IMR-90 (cell line): ENCODE data around the gene DNAJC27. TPM values are rescaled to one million over a fixed set of nuclear protein-coding genes. Genes with fewer than 3 reads are reported as not detected.

Experiments
- ATAC-seq: fragments of 200-7000 bp; cut with Tn5 transposase; 2 replicates; pipeline ENCODE4 v1.9.1; 2020; ENCODE audit warnings: low read depth, mild to moderate bottlenecking, moderate library complexity
- Bru-seq: library from RNA; stranded (reverse); fragments of 400-500 nt; gene quantifications from one replicate; lab custom pipeline; 2021; lab: Mats Ljungman, UMichigan
- BruChase-seq, 2 experiments: library from RNA; stranded (reverse); fragments of 400-500 nt; gene quantifications; one replicate each; lab custom pipeline; 2021; lab: Mats Ljungman, UMichigan
- BruUV-seq: library from RNA; stranded (reverse); fragments of 400-500 nt; replicated peaks from 2 replicates; lab custom pipeline; 2021; lab: Mats Ljungman, UMichigan
- CTCF ChIA-PET: fragments of 300-600 bp; formaldehyde crosslinking; extraction: SDS; loops from one replicate; lab custom pipeline; 2021; ENCODE audit warnings: antibody characterized with exemption; lab: Yijun Ruan, JAX
- POLR2A ChIA-PET: fragments of 300-600 bp; sonication (Branson Sonifier 250); formaldehyde crosslinking; loops from one replicate; lab custom pipeline; 2022; ENCODE audit warnings: antibody characterized with exemption; ENCODE audit not compliant: unreplicated experiment; lab: Charles Lee
- DNase-seq: peaks from one replicate; pipeline ENCODE4 v3.0.0; 2013
- H2AFZ ChIP-seq: replicated peaks from 2 replicates; pipeline ENCODE3; 2013; ENCODE audit warnings: low read length, mild to moderate bottlenecking; ENCODE audit not compliant: poor library complexity
- H2AK5ac ChIP-seq: 2 replicates; pipeline ENCODE4 v1.6.1; 2013; ENCODE audit warnings: low read depth, low read length, inconsistent platforms
- H2AK9ac ChIP-seq: replicated peaks from 2 replicates; pipeline ENCODE3; 2013; ENCODE audit warnings: mild to moderate bottlenecking, low read depth, low read length, moderate library complexity; ENCODE audit not compliant: poor library complexity
- H2BK120ac ChIP-seq: 2 replicates; pipeline ENCODE4 v1.6.1; 2013; ENCODE audit warnings: low read depth, low read length, inconsistent platforms
- H2BK15ac ChIP-seq: 3 replicates; pipeline ENCODE4 v1.6.1; 2013; ENCODE audit warnings: low read depth, low read length, inconsistent platforms
- H2BK20ac ChIP-seq: 2 replicates; pipeline ENCODE4 v1.6.1; 2013; ENCODE audit warnings: low read depth, mild to moderate bottlenecking, inconsistent platforms, low read length, moderate library complexity
- H2BK5ac ChIP-seq: 2 replicates; pipeline ENCODE4 v1.6.1; 2013; ENCODE audit warnings: mild to moderate bottlenecking, low read depth, low read length, inconsistent platforms; ENCODE audit not compliant: poor library complexity, severe bottlenecking
- H3K14ac ChIP-seq: replicated peaks from 2 replicates; pipeline ENCODE4 v1.6.1; 2013; ENCODE audit warnings: low read depth, low read length, inconsistent platforms
- H3K18ac ChIP-seq: 2 replicates; pipeline ENCODE4 v1.6.1; 2013; ENCODE audit warnings: low read depth, low read length, control low read depth
- H3K23ac ChIP-seq: 2 replicates; pipeline ENCODE4 v1.6.1; 2013; ENCODE audit warnings: low read depth, low read length, inconsistent platforms
- H3K27ac ChIP-seq: 2 replicates; pipeline ENCODE4 v1.5.1; 2013; ENCODE audit warnings: mild to moderate bottlenecking, control low read depth, low read length; ENCODE audit not compliant: insufficient read depth
- H3K27me3 ChIP-seq: 2 replicates; pipeline ENCODE4 v1.6.1; 2013; ENCODE audit warnings: low read length; ENCODE audit not compliant: control insufficient read depth, insufficient read depth
- H3K36me3 ChIP-seq: 2 replicates; pipeline ENCODE4 v1.6.1; 2013; ENCODE audit warnings: low read length, mixed read lengths; ENCODE audit not compliant: control insufficient read depth, insufficient read depth
- H3K4ac ChIP-seq: 2 replicates; pipeline ENCODE4 v1.6.1; 2013; ENCODE audit warnings: low read depth, low read length, inconsistent platforms
- H3K4me1 ChIP-seq: 2 replicates; pipeline ENCODE4 v1.6.1; 2013; ENCODE audit warnings: low read length, mixed read lengths; ENCODE audit not compliant: control insufficient read depth, insufficient read depth
- H3K4me2 ChIP-seq: 2 replicates; pipeline ENCODE4 v1.6.1; 2013; ENCODE audit warnings: low read depth, mild to moderate bottlenecking, control low read depth, low read length, moderate library complexity
- H3K4me3 ChIP-seq: 2 replicates; pipeline ENCODE4 v1.5.1; 2013; ENCODE audit warnings: low read depth, mild to moderate bottlenecking, control low read depth, low read length, moderate library complexity; ENCODE audit not compliant: insufficient read depth
- H3K56ac ChIP-seq: 2 replicates; pipeline ENCODE4 v1.6.1; 2013; ENCODE audit warnings: low read length, inconsistent platforms; ENCODE audit not compliant: insufficient read depth; ENCODE audit errors: extremely low read depth
- H3K79me1 ChIP-seq, 2 experiments: 2 replicates each; pipeline ENCODE4 v1.6.1; 2013; ENCODE audit warnings: low read length in 2 of 2, inconsistent platforms in 1 of 2, low read depth in 1 of 2
- H3K9ac ChIP-seq: 2 replicates; pipeline ENCODE4 v1.6.1; 2013; ENCODE audit warnings: low read depth, low read length, control low read depth
- H3K9me1 ChIP-seq: 2 replicates; pipeline ENCODE4 v1.6.1; 2013; ENCODE audit warnings: low read length, inconsistent platforms; ENCODE audit not compliant: insufficient read depth
- H3K9me3 ChIP-seq: 2 replicates; pipeline ENCODE4 v1.6.1; 2013; ENCODE audit warnings: low read length; ENCODE audit not compliant: control insufficient read depth, insufficient read depth
- H4K20me1 ChIP-seq: 2 replicates; pipeline ENCODE4 v1.6.1; 2013; ENCODE audit warnings: low read length, inconsistent platforms; ENCODE audit not compliant: insufficient read depth
- H4K5ac ChIP-seq: 2 replicates; pipeline ENCODE4 v1.6.1; 2013; ENCODE audit warnings: mild to moderate bottlenecking, low read depth, low read length, control low read depth
- H4K8ac ChIP-seq, 2 experiments: 2 replicates each; pipeline ENCODE4 v1.6.1; 2013; ENCODE audit warnings: low read depth in 2 of 2, low read length in 2 of 2, control low read depth in 1 of 2, inconsistent platforms in 1 of 2
- H4K91ac ChIP-seq: 2 replicates; pipeline ENCODE4 v1.6.1; 2013; ENCODE audit warnings: low read depth, low read length, inconsistent platforms; ENCODE audit not compliant: insufficient read depth
- BHLHE40 ChIP-seq: fragments of 150-350 bp; IDR thresholded peaks from 2 replicates; pipeline ENCODE4 v1.6.1; 2016; ENCODE audit warnings: mild to moderate bottlenecking, low read depth, low read length
- FOS ChIP-seq: fragments of 150-350 bp; IDR thresholded peaks from 2 replicates; pipeline ENCODE4 v1.6.1; 2016; ENCODE audit warnings: low read depth, low read length
- MAZ ChIP-seq: IDR thresholded peaks from 2 replicates; pipeline ENCODE4 v1.6.1; 2012; ENCODE audit warnings: low read depth, mild to moderate bottlenecking, low read length, improper control_type of control experiment, moderate library complexity, borderline replicate concordance
- MXI1 ChIP-seq: IDR thresholded peaks from 2 replicates; pipeline ENCODE4 v1.6.1; 2012; ENCODE audit warnings: low read depth, mild to moderate bottlenecking, low read length, moderate library complexity, borderline replicate concordance
- NFE2L2 ChIP-seq: fragments of 150-350 bp; IDR thresholded peaks from 2 replicates; pipeline ENCODE4 v1.6.1; 2016; ENCODE audit warnings: low read depth, mild to moderate bottlenecking, low read length
- POLR2A ChIP-seq: IDR thresholded peaks from 2 replicates; pipeline ENCODE4 v1.6.1; 2012; ENCODE audit warnings: mild to moderate bottlenecking, low read depth, low read length
- RCOR1 ChIP-seq: IDR thresholded peaks from 2 replicates; pipeline ENCODE4 v1.6.1; 2012; ENCODE audit warnings: mild to moderate bottlenecking, low read length, improper control_type of control experiment; ENCODE audit not compliant: insufficient replicate concordance
- RFX5 ChIP-seq: IDR thresholded peaks from 2 replicates; pipeline ENCODE4 v1.8.0; 2012; ENCODE audit warnings: low read depth, mild to moderate bottlenecking, low read length, moderate library complexity
- SMC3 ChIP-seq: fragments of 150-350 bp; IDR thresholded peaks from 2 replicates; pipeline ENCODE4 v1.6.1; 2016; ENCODE audit warnings: low read depth, mild to moderate bottlenecking, antibody characterized with exemption, low read length, moderate library complexity
- USF2 ChIP-seq: fragments of 150-350 bp; IDR thresholded peaks from 2 replicates; pipeline ENCODE4 v1.6.1; 2017; ENCODE audit warnings: mild to moderate bottlenecking, antibody characterized with exemption, low read length, low read depth
- WGBS, 2 experiments: methylation state at CpG; one replicate each; pipeline versions ENCODE4 v1.1.5 to v1.1.7; 2013; ENCODE audit warnings: missing lambda C conversion rate in 2 of 2; ENCODE audit not compliant: insufficient read length in 1 of 2; ENCODE audit errors: extremely low coverage in 2 of 2; 5-methylcytosine and 5-hydroxymethylcytosine counted together
- dilution Hi-C: fragments of 300-500 bp; cut with HindIII; formaldehyde crosslinking; loops from one replicate; pipeline ENCODE4 v1.14.3; 2018; ENCODE audit warnings: low sequenced_read_pairs; ENCODE audit not compliant: unreplicated experiment
- in situ Hi-C: fragments of 300-500 bp; cut with MboI; formaldehyde crosslinking; loops from 3 replicates; pipeline ENCODE4 v1.14.3; 2019; ENCODE audit warnings: low sequenced_read_pairs, inconsistent platforms, mixed read lengths
- intact Hi-C: fragments of 100-400 bp; cut with micrococcal nuclease; formaldehyde crosslinking; loops from 2 replicates; pipeline ENCODE4 v1.10.0; 2022
- long read RNA-seq: library from polyadenylated mRNA; unstranded; transcript quantifications from one replicate; pipeline ENCODE4 v2.0.0, GENCODE V29; 2021; ENCODE audit not compliant: unreplicated experiment
- polyA plus RNA-seq, 3 experiments: library from polyadenylated mRNA; depleted of rRNA; stranded (reverse); fragments of >200 nt; gene quantifications; 2 replicates each; pipeline ENCODE4 v1.2.3, GENCODE V29; 2012; ENCODE audit warnings: low replicate concordance in 1 of 3
- total RNA-seq: library from RNA; depleted of rRNA; stranded (reverse); fragments of >200 nt; gene quantifications from 2 replicates; pipeline ENCODE4 v1.2.3, GENCODE V29; 2012; rRNA removed

DNAJC27 gene
- total RNA-seq (2.0 and 2.8 TPM in 2 replicates), polyA plus RNA-seq (2012; rRNA removed) (1.3 and 1.6 TPM in 2 replicates), Bru-seq, nascent RNA (percentile 60 among the genes with signal in this experiment), BruChase-seq, experiment 1, labeled RNA remaining after a 6-hour chase (percentile 47 among the genes with signal in this experiment), BruChase-seq, experiment 2, labeled RNA remaining after a 2-hour chase (percentile 49 among the genes with signal in this experiment)
- 0.29 and 0.40 TPM in 2 replicates for polyA plus RNA-seq (2012; cell fraction: cytosol; rRNA removed)
- polyA plus RNA-seq (2012; cell fraction: nucleus; rRNA removed; ENCODE audit: low replicate concordance) = 0.67 and 4.9 TPM in 2 replicates
- long read RNA-seq, full-length matches to known transcripts = 1 of 5 reads
- long read RNA-seq, partial matches to known transcripts = 0 of 5 reads
- long read RNA-seq, other reads (novel, unspliced or antisense) = 4 of 5 reads

- peak within 1 kb of the TSS; percentile 99 for H2AFZ ChIP-seq
- peak within 1 kb of the TSS; percentile 87; the same call in 2 of the 3 replicates for H2BK15ac ChIP-seq
- H3K18ac ChIP-seq = peak within 1 kb of the TSS; percentile 79
- H4K8ac ChIP-seq = peak within 1 kb of the TSS; percentile 92 to 97
- H3K9me1 ChIP-seq = 0 out of 2 replicates have a peak, but pooled peaks cover 2% of the 10 kb centered on the region
- peak within 1 kb of the TSS; percentile 72 for H3K4me3 ChIP-seq
- no peaks in the 10 kb centered on the region for H3K9me3 ChIP-seq
- H2BK120ac ChIP-seq = peak within 1 kb of the TSS; percentile 94
- peak within 1 kb of the TSS; percentile 88 for H2AK5ac ChIP-seq
- WGBS, 2 experiments = 1% methylated on average over 28 of the region's 72 CpGs; no CpG with 5 or more reads in 1 of the 2 experiments
- DNase-seq (peak; percentile 98), ATAC-seq (peak; percentile 97)
- peak within 1 kb of the TSS; percentile 93 for H3K4ac ChIP-seq
- H3K23ac ChIP-seq = peak within 1 kb of the TSS; percentile 97
- no peaks in the 10 kb centered on the region; the same call in 1 of the 2 replicates for H3K36me3 ChIP-seq
- H3K79me1 ChIP-seq = peaks cover 14 to 29% of the 10 kb centered on the region in 2 experiments; a peak in 3 of 4 replicates
- dilution Hi-C loops = no loop called here
- peak within 1 kb of the TSS; percentile 92 for H4K5ac ChIP-seq
- H3K27ac ChIP-seq = peak within 1 kb of the TSS; percentile 96
- peak within 1 kb of the TSS; percentile 87 for H2AK9ac ChIP-seq
- no peaks in the 10 kb centered on the region for H3K27me3 ChIP-seq
- BruUV-seq = no TSS peak
- TF ChIP-seq MAZ = peak; percentile 75; the same call in 1 of the 2 replicates
- TF ChIP-seq SMC3 = no peak
- TF ChIP-seq FOS = peak; percentile 38
- TF ChIP-seq USF2 = 0 out of 2 replicates have a peak, but pooled peaks have one; percentile 3
- peak; percentile 50 for TF ChIP-seq BHLHE40
- TF ChIP-seq NFE2L2 = 0 out of 2 replicates have a peak, but pooled peaks have one; percentile 8
- no peak for TF ChIP-seq RCOR1
- TF ChIP-seq RFX5 = no peak
- TF ChIP-seq POLR2A = peak; percentile 97
- TF ChIP-seq MXI1 = peak; percentile 70; the same call in 1 of the 2 replicates
- H4K91ac ChIP-seq = peak within 1 kb of the TSS; percentile 86
- peak within 1 kb of the TSS; percentile 97 for H3K14ac ChIP-seq
- H3K56ac ChIP-seq = peak within 1 kb of the TSS; percentile 93
- peak within 1 kb of the TSS; percentile 99 for H3K4me2 ChIP-seq
- intact Hi-C loops = loop anchor here (5.0 kb wide), 3 partner anchors 71 to 559 kb away; partner anchors contain the start of gene EFR3B
- CTCF ChIA-PET = interaction anchor here (1.4 to 2.1 kb wide), 2 partner anchors 158 to 225 kb away, joined by 4 to 14 read pairs; no protein-coding TSS in a partner anchor
- in situ Hi-C loops = no loop called here
- no peaks in the 10 kb centered on the region for H3K4me1 ChIP-seq
- H3K9ac ChIP-seq = peak within 1 kb of the TSS; percentile 92
- no peaks in the 10 kb centered on the region for H4K20me1 ChIP-seq
- H2BK5ac ChIP-seq = peak within 1 kb of the TSS; percentile 94
- H2BK20ac ChIP-seq = peak within 1 kb of the TSS; percentile 80
- POLR2A ChIA-PET = no interaction called here
These were observed at the start of gene DNAJC27 for GRCh38 chr2:24971536-24972314. DNAJC27 (minus strand) TSS chr2:24971955; CDS start chr2:24971904, 51 bp downstream.
